H1 (cell line): ENCODE data around the gene WFDC1. TPM values are rescaled to one million over a fixed set of nuclear protein-coding genes. Genes with fewer than 3 reads are reported as not detected.

Experiments
- CTCF ChIA-PET: fragments of 300-600 bp; sonication (Branson Sonifier 250); formaldehyde crosslinking; loops from one replicate; lab custom pipeline; 2021; ENCODE audit not compliant: partially characterized antibody; lab: Charles Lee
- POLR2A ChIA-PET: fragments of 300-600 bp; sonication (Branson Sonifier 250); formaldehyde crosslinking; loops from one replicate; lab custom pipeline; 2021; ENCODE audit warnings: inconsistent platforms; ENCODE audit not compliant: partially characterized antibody; lab: Charles Lee
- DNase-seq, 2 experiments: peaks; one replicate each; pipeline versions ENCODE4 v3.0.0 to v3.0.0-alpha.2; 2010 to 2022; ENCODE audit warnings: low spot score in 2 of 2, low read depth in 1 of 2, mixed read lengths in 1 of 2
- FAIRE-seq: peaks from 2 replicates; lab custom pipeline; 2011; peaks lifted over from hg19 to GRCh38; lab: Jason Lieb, UNC
- H2AFZ ChIP-seq: 2 replicates; pipeline ENCODE4 v1.8.1; 2012; ENCODE audit warnings: low read length, inconsistent platforms
- H2AK5ac ChIP-seq: 2 replicates; pipeline ENCODE4 v1.6.1; 2013; ENCODE audit warnings: low read depth, low read length
- H2BK120ac ChIP-seq: replicated peaks from 2 replicates; pipeline ENCODE3; 2013; ENCODE audit warnings: low read depth, low read length, inconsistent platforms
- H2BK12ac ChIP-seq: 2 replicates; pipeline ENCODE4 v1.6.1; 2013; ENCODE audit warnings: low read depth, low read length
- H2BK15ac ChIP-seq: 2 replicates; pipeline ENCODE4 v1.6.1; 2013; ENCODE audit warnings: low read length
- H2BK20ac ChIP-seq: 2 replicates; pipeline ENCODE4 v1.6.1; 2013; ENCODE audit warnings: low read length
- H2BK5ac ChIP-seq: 2 replicates; pipeline ENCODE4 v1.6.1; 2013; ENCODE audit warnings: low read depth, low read length
- H3K14ac ChIP-seq: 2 replicates; pipeline ENCODE4 v1.6.1; 2013; ENCODE audit warnings: inconsistent platforms; ENCODE audit not compliant: insufficient read length
- H3K18ac ChIP-seq: 2 replicates; pipeline ENCODE4 v1.6.1; 2013; ENCODE audit warnings: low read length; ENCODE audit errors: extremely low read depth
- H3K23ac ChIP-seq: 2 replicates; pipeline ENCODE4 v1.6.1; 2013; ENCODE audit warnings: inconsistent platforms; ENCODE audit not compliant: insufficient read length
- H3K23me2 ChIP-seq: 2 replicates; pipeline ENCODE4 v1.6.1; 2013; ENCODE audit warnings: low read depth, low read length
- H3K27ac ChIP-seq: 2 replicates; pipeline ENCODE4 v1.6.1; 2011; ENCODE audit warnings: low read depth, low read length, inconsistent platforms
- H3K27me3 ChIP-seq, 4 experiments: replicated peaks in 1 of 4; 1 replicate in 1 of 4; 2 replicates in 3 of 4; pipeline versions ENCODE4 v1.6.1 to v1.8.1; 2011 to 2013; ENCODE audit warnings: low read length in 3 of 4, mild to moderate bottlenecking in 3 of 4, inconsistent platforms in 2 of 4, mixed read lengths in 2 of 4, moderate library complexity in 1 of 4; ENCODE audit not compliant: control insufficient read depth in 3 of 4, insufficient read depth in 3 of 4; ENCODE audit errors: extremely low read depth in 1 of 4
- H3K36me3 ChIP-seq, 4 experiments: 2 replicates each; pipeline versions ENCODE4 v1.6.1 to v1.8.1; 2011 to 2013; ENCODE audit warnings: mild to moderate bottlenecking in 4 of 4, low read length in 3 of 4, moderate library complexity in 2 of 4, control low read depth in 1 of 4, inconsistent platforms in 1 of 4; ENCODE audit not compliant: insufficient read depth in 4 of 4, control insufficient read depth in 2 of 4
- H3K4ac ChIP-seq: replicated peaks from 2 replicates; pipeline ENCODE3; 2013; ENCODE audit warnings: low read length, low read depth, mixed read lengths, inconsistent platforms; ENCODE audit not compliant: insufficient read length
- H3K4me1 ChIP-seq, 4 experiments: replicated peaks in 1 of 4; 1 replicate in 1 of 4; 2 replicates in 3 of 4; pipeline versions ENCODE4 v1.6.1 to v1.8.1; 2011 to 2013; ENCODE audit warnings: low read length in 3 of 4, inconsistent platforms in 2 of 4, mixed read lengths in 1 of 4; ENCODE audit not compliant: insufficient read depth in 4 of 4, control insufficient read depth in 3 of 4
- H3K4me2 ChIP-seq, 2 experiments: 2 replicates each; pipeline versions ENCODE4 v1.6.1 to v1.8.1; 2011 to 2013; ENCODE audit warnings: low read depth in 2 of 2, low read length in 2 of 2, control low read depth in 1 of 2, inconsistent platforms in 1 of 2, mild to moderate bottlenecking in 1 of 2; ENCODE audit not compliant: insufficient read depth in 1 of 2
- H3K4me3 ChIP-seq, 4 experiments: fragments of 200-600, 300-600 bp in 1 of 4; sonication (generic), shearing (Covaris generic), sonication (Bioruptor Twin) in 1 of 4; 2 replicates each; pipeline versions ENCODE4 v1.5.1 to v1.8.1; 2011 to 2016; ENCODE audit warnings: low read length in 4 of 4, low read depth in 3 of 4, control low read depth in 2 of 4, inconsistent platforms in 2 of 4, mild to moderate bottlenecking in 2 of 4, mixed read lengths in 1 of 4, moderate library complexity in 1 of 4; ENCODE audit not compliant: insufficient read depth in 2 of 4; ENCODE audit errors: extremely low read depth in 1 of 4
- H3K56ac ChIP-seq: replicated peaks from 2 replicates; pipeline ENCODE3; 2013; ENCODE audit warnings: low read depth, mild to moderate bottlenecking, mixed read lengths, low read length, inconsistent platforms; ENCODE audit not compliant: insufficient read length
- H3K79me1 ChIP-seq: 2 replicates; pipeline ENCODE4 v1.6.1; 2013; ENCODE audit warnings: low read depth, low read length, control low read depth
- H3K79me2 ChIP-seq, 2 experiments: 2 replicates each; pipeline versions ENCODE4 v1.6.1 to v1.8.1; 2012 to 2013; ENCODE audit warnings: low read length in 2 of 2, mild to moderate bottlenecking in 2 of 2, inconsistent platforms in 1 of 2; ENCODE audit not compliant: insufficient read depth in 2 of 2, control insufficient read depth in 1 of 2
- H3K9ac ChIP-seq, 4 experiments: replicated peaks in 1 of 4; 1 replicate in 1 of 4; 2 replicates in 3 of 4; pipeline versions ENCODE4 v1.6.1 to v1.8.1; 2011 to 2013; ENCODE audit warnings: low read depth in 3 of 4, low read length in 3 of 4, control low read depth in 2 of 4, mild to moderate bottlenecking in 2 of 4, moderate library complexity in 2 of 4, inconsistent platforms in 1 of 4; ENCODE audit errors: extremely low read depth in 1 of 4
- H3K9me3 ChIP-seq, 2 experiments: 2 replicates each; pipeline versions ENCODE4 v1.6.1 to v1.8.1; 2012 to 2013; ENCODE audit warnings: mild to moderate bottlenecking in 2 of 2, moderate library complexity in 2 of 2, control low read depth in 1 of 2, inconsistent platforms in 1 of 2, low read depth in 1 of 2, low read length in 1 of 2, mixed read lengths in 1 of 2; ENCODE audit not compliant: insufficient read depth in 2 of 2
- H4K20me1 ChIP-seq, 2 experiments: replicated peaks in 1 of 2; 2 replicates each; pipeline versions ENCODE3 to v1.8.1; 2011 to 2013; ENCODE audit warnings: inconsistent platforms in 2 of 2, low read length in 2 of 2, mild to moderate bottlenecking in 1 of 2; ENCODE audit not compliant: insufficient read depth in 2 of 2, control insufficient read depth in 1 of 2
- H4K5ac ChIP-seq: 2 replicates; pipeline ENCODE4 v1.6.1; 2013; ENCODE audit warnings: low read length, low read depth, mixed read lengths, inconsistent platforms; ENCODE audit not compliant: insufficient read length
- H4K8ac ChIP-seq: 2 replicates; pipeline ENCODE4 v1.8.0; 2013; ENCODE audit warnings: mild to moderate bottlenecking, moderate library complexity, low read length, inconsistent platforms; ENCODE audit not compliant: insufficient read depth; ENCODE audit errors: extremely low read depth
- H4K91ac ChIP-seq: replicated peaks from 2 replicates; pipeline ENCODE3; 2013; ENCODE audit warnings: low read length, mixed read lengths, inconsistent platforms; ENCODE audit not compliant: insufficient read length
- CREB1 ChIP-seq: IDR thresholded peaks from 2 replicates; pipeline ENCODE4 v1.6.1; 2012; ENCODE audit warnings: inconsistent platforms
- KDM1A ChIP-seq: fragments of 200-600, 300-600 bp; sonication (generic); IDR thresholded peaks from 2 replicates; pipeline ENCODE4 v1.7.1; 2016; ENCODE audit warnings: mild to moderate bottlenecking, low read length, borderline replicate concordance
- MAFK ChIP-seq: IDR thresholded peaks from 2 replicates; pipeline ENCODE4 v1.6.1; 2012; ENCODE audit warnings: low read depth, mild to moderate bottlenecking, improper control_type of control experiment, low read length
- NANOG ChIP-seq: IDR thresholded peaks from 2 replicates; pipeline ENCODE4 v1.6.1; 2011; ENCODE audit warnings: low read length, low read depth, mild to moderate bottlenecking, inconsistent platforms; ENCODE audit not compliant: insufficient read depth, poor library complexity, severe bottlenecking
- PHF8 ChIP-seq: fragments of 200-600 bp; sonication (generic); conservative IDR thresholded peaks from 2 replicates; pipeline ENCODE4 v1.7.1; 2012; ENCODE audit warnings: low read depth, mild to moderate bottlenecking, inconsistent platforms, low read length, moderate library complexity
- RFX5 ChIP-seq: IDR thresholded peaks from 2 replicates; pipeline ENCODE4 v1.6.1; 2011; ENCODE audit warnings: low read depth, low read length, improper control_type of control experiment, borderline replicate concordance
- SIRT6 ChIP-seq: IDR thresholded peaks from one replicate; pipeline ENCODE4 v1.7.1; 2012; ENCODE audit warnings: low read length, inconsistent platforms
- SP4 ChIP-seq: IDR thresholded peaks from 2 replicates; pipeline ENCODE4 v1.6.1; 2012; ENCODE audit warnings: low read length, inconsistent platforms
- TBP ChIP-seq: IDR thresholded peaks from 2 replicates; pipeline ENCODE4 v1.6.1; 2011; ENCODE audit warnings: low read depth, low read length, improper control_type of control experiment
- WGBS, 2 experiments: shearing (Covaris generic) in 1 of 2; methylation state at CpG; one replicate each; pipeline versions ENCODE4 v1.1.6 to v1.1.7; 2013 to 2015; ENCODE audit warnings: low lambda C conversion rate in 2 of 2, mixed read lengths in 2 of 2, inconsistent platforms in 1 of 2, low coverage in 1 of 2, missing lambda C conversion rate in 1 of 2; ENCODE audit not compliant: insufficient replicate concordance in 2 of 2, insufficient coverage in 1 of 2, insufficient read length in 1 of 2; ENCODE audit errors: extremely low coverage in 1 of 2, missing lambda C conversion rate in 1 of 2; 5-methylcytosine and 5-hydroxymethylcytosine counted together
- polyA plus RNA-seq, 7 experiments: library from polyadenylated mRNA; depleted of rRNA in 3 of 7; stranded (reverse) in 5 of 7; unstranded in 2 of 7; fragments of >200 nt in 5 of 7; fragments of 200-250 nt in 2 of 7; gene quantifications; 1 replicate in 5 of 7; 2 replicates in 1 of 7; 4 replicates in 1 of 7; pipeline versions ENCODE4 v1.2.1 to v1.2.3, GENCODE V29; 2011 to 2013; ENCODE audit warnings: missing spikeins in 2 of 7, mixed read lengths in 2 of 7
- total RNA-seq: library from RNA; stranded (reverse); fragmentation: NEBNext Ultra II Directional; extraction: Animal tissue kit (Norgen Biotek cat#: 25700); gene quantifications from 2 replicates; pipeline ENCODE4 v1.2.1, GENCODE V29; 2021
- TF ChIP-seq, protein P1 (sequence below), 3 experiments: IDR thresholded peaks; 1 replicate in 2 of 3; 2 replicates in 1 of 3; pipeline versions ENCODE4 v1.5.1 to v1.6.1; 2011; ENCODE audit warnings: low read length in 3 of 3, mild to moderate bottlenecking in 3 of 3, inconsistent platforms in 2 of 3, low read depth in 1 of 3, moderate library complexity in 1 of 3; ENCODE audit not compliant: insufficient read depth in 1 of 3; ENCODE audit errors: control extremely low read depth in 1 of 3

Gene WFDC1
- total and polyA plus RNA-seq, 2 of the 8 experiments (the other 6 are each of a cell fraction or from before 2014, with no cell fraction given) = 0.70 to 1.1 TPM

DNA sequence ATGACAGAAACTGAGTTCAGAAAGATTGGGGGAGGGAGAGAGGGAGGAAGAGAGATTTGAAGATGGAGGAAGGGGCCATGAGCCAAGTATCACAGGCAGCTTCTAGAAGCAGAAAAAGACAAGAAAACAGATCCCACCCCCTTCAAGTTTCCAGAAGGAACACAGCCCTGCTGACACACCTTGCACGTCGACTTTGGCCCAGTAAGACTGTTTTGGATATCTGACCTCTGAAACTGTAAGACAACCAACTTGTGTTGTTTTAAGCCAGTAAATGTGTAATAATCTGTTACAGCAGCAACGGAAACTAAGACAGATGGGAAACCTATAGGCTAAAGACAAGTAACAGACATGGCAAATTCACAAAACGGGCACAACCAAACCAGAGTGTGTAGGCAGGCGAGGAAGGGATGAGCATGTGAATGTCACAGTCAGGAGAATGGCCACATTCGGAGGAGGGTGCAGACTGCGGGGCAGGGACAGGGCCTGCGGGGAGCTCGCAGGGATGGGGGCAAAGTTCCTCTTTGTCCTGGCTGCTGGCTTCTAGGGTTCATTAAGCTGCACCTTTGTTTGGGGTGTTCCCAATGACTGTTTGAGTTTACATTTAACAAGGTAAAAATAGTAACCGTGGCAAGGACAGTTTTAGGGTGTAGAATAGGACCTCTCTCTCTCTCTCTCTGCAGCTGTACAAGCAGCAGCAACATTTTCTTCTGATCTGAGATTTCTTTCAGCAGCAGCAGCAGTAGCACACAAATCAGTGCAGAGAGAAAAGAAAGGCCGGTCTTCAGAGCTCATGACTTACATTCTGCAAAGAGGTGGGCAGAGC is 55.4 kb downstream of the WFDC1 start:
- Histone ChIP-seq H3K23me2 (peaks cover 3% of the 10 kb centered on the region; the same call in 1 of the 2 replicates), H3K23ac (peak overlapping the region; percentile 21), H3K36me3 (no peaks in the 10 kb centered on the region), H3K27ac (no peak overlapping the region), H3K18ac (no peak overlapping the region), H2BK5ac (no peak overlapping the region), H3K4me3 (no peak overlapping the region), H3K9me3 (no peaks in the 10 kb centered on the region), H3K27me3 (no peaks in the 10 kb centered on the region), H4K5ac (no peak overlapping the region), H3K9ac (no peak overlapping the region), H4K91ac (no peak overlapping the region), H3K4me1 (peaks cover 0 to 3% (median 1%) of the 10 kb centered on the region in 4 experiments; a peak in 1 of 7 replicates), H2AFZ (0 out of 2 replicates have a peak overlapping the region, but pooled peaks have one; percentile 33), H2BK12ac (no peak overlapping the region), H3K56ac (no peak overlapping the region), H2BK15ac (no peak overlapping the region), H2BK120ac (no peak overlapping the region), H2BK20ac (no peak overlapping the region), H3K79me1 (no peaks in the 10 kb centered on the region), H3K4me2 (no peak overlapping the region; a peak in 1 of 4 replicates), H2AK5ac (no peak overlapping the region), H3K4ac (no peak overlapping the region), H4K8ac (no peak overlapping the region), H3K79me2 (no peaks in the 10 kb centered on the region), H4K20me1 (no peaks in the 10 kb centered on the region), H3K14ac (no peak overlapping the region)
- WGBS, 2 experiments = 81% methylated on average over 11 of the region's 11 CpGs; no CpG with 5 or more reads in 1 of the 2 experiments
- DNase-seq (no peak), FAIRE-seq (no peak)
- ChIA-PET POLR2A (no interaction called here), CTCF (interaction anchor here (1.3 kb wide), 2 partner anchors 16 to 133 kb away, joined by 3 read pairs; no protein-coding TSS in a partner anchor)
- TF ChIP-seq, protein P1, sequence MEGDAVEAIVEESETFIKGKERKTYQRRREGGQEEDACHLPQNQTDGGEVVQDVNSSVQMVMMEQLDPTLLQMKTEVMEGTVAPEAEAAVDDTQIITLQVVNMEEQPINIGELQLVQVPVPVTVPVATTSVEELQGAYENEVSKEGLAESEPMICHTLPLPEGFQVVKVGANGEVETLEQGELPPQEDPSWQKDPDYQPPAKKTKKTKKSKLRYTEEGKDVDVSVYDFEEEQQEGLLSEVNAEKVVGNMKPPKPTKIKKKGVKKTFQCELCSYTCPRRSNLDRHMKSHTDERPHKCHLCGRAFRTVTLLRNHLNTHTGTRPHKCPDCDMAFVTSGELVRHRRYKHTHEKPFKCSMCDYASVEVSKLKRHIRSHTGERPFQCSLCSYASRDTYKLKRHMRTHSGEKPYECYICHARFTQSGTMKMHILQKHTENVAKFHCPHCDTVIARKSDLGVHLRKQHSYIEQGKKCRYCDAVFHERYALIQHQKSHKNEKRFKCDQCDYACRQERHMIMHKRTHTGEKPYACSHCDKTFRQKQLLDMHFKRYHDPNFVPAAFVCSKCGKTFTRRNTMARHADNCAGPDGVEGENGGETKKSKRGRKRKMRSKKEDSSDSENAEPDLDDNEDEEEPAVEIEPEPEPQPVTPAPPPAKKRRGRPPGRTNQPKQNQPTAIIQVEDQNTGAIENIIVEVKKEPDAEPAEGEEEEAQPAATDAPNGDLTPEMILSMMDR (IDR thresholded peaks at IDR 0.05; ENCODE audit: control extremely low read depth in 1 of 3, insufficient read depth in 1 of 3, low read depth in 1 of 3, low read length in 3 of 3) = no peak
- TF ChIP-seq CREB1 = no peak
- no peak for TF ChIP-seq TBP
- TF ChIP-seq SP4 = no peak
- no peak for TF ChIP-seq MAFK
- TF ChIP-seq RFX5 = no peak
- no peak for TF ChIP-seq NANOG
- no peak for TF ChIP-seq SIRT6
- TF ChIP-seq PHF8 = no peak
- TF ChIP-seq KDM1A = no peak
